Stimulated activated CD4-positive, alpha-beta T cell treated with anti-CD3 and anti-CD28 coated beads, Interleukin-4, amount 100 ng/mL, for 1 hour (primary cell): ENCODE measurements around the gene SLC25A10.

Experiments
- DNase-seq: peaks from one replicate; pipeline ENCODE4 v3.0.0-alpha.2; 2020

SLC25A10 gene

GRCh38 chr17:81706757-81707624 is 5.1 kb upstream of the SLC25A10 start:
- no peak for DNase-seq

GRCh38 chr17:81707725-81708646 is 4.1 kb upstream of the SLC25A10 start:
- DNase-seq = no peak

GRCh38 chr17:81708739-81709185 is 3.3 kb upstream of the SLC25A10 start:
- DNase-seq = no peak

GRCh38 chr17:81710514-81711308 is 1.4 kb upstream of the SLC25A10 start:
- DNase-seq = peak; percentile 27

- DNase-seq = no peak
Measured at GRCh38 chr17:81712468-81713003, 452 bp downstream of the SLC25A10 start.

- DNase-seq = no peak
Measured at GRCh38 chr17:81713004-81713555, 996 bp downstream of the SLC25A10 start.

- no peak for DNase-seq
Measured at GRCh38 chr17:81713556-81714411, 1.7 kb downstream of the SLC25A10 start.

- DNase-seq = no peak
Measured at GRCh38 chr17:81714412-81715106, 2.5 kb downstream of the SLC25A10 start.

GRCh38 chr17:81715107-81715871 is 3.2 kb downstream of the SLC25A10 start:
- DNase-seq = no peak

- DNase-seq = no peak
Measured at GRCh38 chr17:81715872-81716673, 4.0 kb downstream of the SLC25A10 start.

- no peak for DNase-seq
Measured at GRCh38 chr17:81716674-81716996, 4.6 kb downstream of the SLC25A10 start.

GRCh38 chr17:81717049-81717765 is 5.1 kb downstream of the SLC25A10 start:
- no peak for DNase-seq

GRCh38 chr17:81717766-81718089 is 5.6 kb downstream of the SLC25A10 start:
- DNase-seq = no peak

GRCh38 chr17:81719410-81720266 is 7.6 kb downstream of the SLC25A10 start:
- DNase-seq = no peak

- no peak for DNase-seq
Measured at GRCh38 chr17:81720267-81721071, 8.4 kb downstream of the SLC25A10 start.
